M059J (cell line): Measurements from ENCODE around the gene RBMS1. TPM values are rescaled to one million over a fixed set of nuclear protein-coding genes. Genes with fewer than 3 reads are reported as not detected.
A peak's percentile ranks its signal among the peaks of the same experiment; 100 is the strongest.

Experiments
- DNase-seq: peaks from one replicate; pipeline ENCODE4 v3.0.0-alpha.2; 2012; ENCODE audit warnings: low read depth
- total RNA-seq: library from RNA; depleted of rRNA; stranded (reverse); fragments of >200 nt; shearing (Covaris generic); gene quantifications from 2 replicates; pipeline ENCODE4 v1.2.3, GENCODE V29; 2014

RBMS1 gene
- total RNA-seq, 1 experiment from 2014 or later = 52.9 TPM

GRCh38 chr2:160279813-160280465 is 213.7 kb downstream of the RBMS1 start:
- DNase-seq = peak; percentile 89

GRCh38 chr2:160278879-160279177 is 214.8 kb downstream of the RBMS1 start:
- DNase-seq = peak; percentile 37

GRCh38 chr2:160278101-160278878 is 215.3 kb downstream of the RBMS1 start:
- no peak for DNase-seq

GRCh38 chr2:160277151-160277550 is 216.5 kb downstream of the RBMS1 start:
- DNase-seq = no peak

- no peak for DNase-seq
Observed at GRCh38 chr2:160275656-160276055, 218.0 kb downstream of the RBMS1 start.

- no peak for DNase-seq
Observed at GRCh38 chr2:160271171-160272086, 222.2 kb downstream of the RBMS1 start.

- no peak for DNase-seq
Observed at GRCh38 chr2:160270571-160271113, 223.0 kb downstream of the RBMS1 start.

GRCh38 chr2:160269803-160270570 is 223.6 kb downstream of the RBMS1 start:
- DNase-seq = peak; percentile 96

GRCh38 chr2:160269365-160269764 is 224.2 kb downstream of the RBMS1 start:
- peak; percentile 43 for DNase-seq

GRCh38 chr2:160268151-160268781 is 225.3 kb downstream of the RBMS1 start:
- no peak for DNase-seq

- DNase-seq = no peak
Observed at GRCh38 chr2:160267692-160268091, 225.9 kb downstream of the RBMS1 start.

- DNase-seq = no peak
Observed at GRCh38 chr2:160267022-160267421, 226.6 kb downstream of the RBMS1 start.

- no peak for DNase-seq
Observed at GRCh38 chr2:160266037-160266551, 227.5 kb downstream of the RBMS1 start.

- DNase-seq = no peak
Observed at GRCh38 chr2:160264308-160264707, 229.3 kb downstream of the RBMS1 start.

- no peak for DNase-seq
Observed at GRCh38 chr2:160261732-160262131, 231.9 kb downstream of the RBMS1 start.

- no peak for DNase-seq
Observed at GRCh38 chr2:160258492-160258805, 235.2 kb downstream of the RBMS1 start.

- peak; percentile 75 for DNase-seq
Observed at GRCh38 chr2:160257743-160258491, 235.7 kb downstream of the RBMS1 start.

GRCh38 chr2:160257041-160257742 is 236.4 kb downstream of the RBMS1 start:
- peak; percentile 92 for DNase-seq

GRCh38 chr2:160256507-160256906 is 237.1 kb downstream of the RBMS1 start:
- DNase-seq = peak; percentile 48
